Suprapubic skin (tissue), 4 donors: ENCODE data around the gene TRMT61A. TPM values are rescaled to one million over a fixed set of nuclear protein-coding genes. Genes with fewer than 3 reads are reported as not detected.

Experiments
- DNase-seq, 2 donors: peaks; one replicate each; pipeline ENCODE4 v3.0.0-alpha.2; 2019; ENCODE audit warnings: low spot score in 2 of 2
- H3K27ac ChIP-seq: fragments of 200-600 bp; sonication (generic); one replicate; pipeline ENCODE4 v1.5.1; 2019
- H3K27me3 ChIP-seq: fragments of 200-600 bp; sonication (generic); one replicate; pipeline ENCODE4 v1.5.1; 2019
- H3K36me3 ChIP-seq: fragments of 200-600 bp; sonication (generic); one replicate; pipeline ENCODE4 v1.5.1; 2019
- H3K4me1 ChIP-seq: fragments of 200-600 bp; sonication (generic); one replicate; pipeline ENCODE4 v1.5.1; 2019
- H3K4me3 ChIP-seq: fragments of 200-600 bp; sonication (generic); one replicate; pipeline ENCODE4 v1.5.1; 2019; ENCODE audit warnings: mild to moderate bottlenecking
- H3K9me3 ChIP-seq: fragments of 200-600 bp; sonication (generic); one replicate; pipeline ENCODE4 v1.5.1; 2019
- EP300 ChIP-seq: sonication (generic); formaldehyde crosslinking; IDR thresholded peaks from one replicate; pipeline ENCODE4 v1.6.1; 2017; ENCODE audit warnings: antibody characterized with exemption
- POLR2A ChIP-seq, 2 donors: fragments of 450-650 bp; IDR thresholded peaks; one replicate each; pipeline ENCODE4 v1.6.1; 2017; ENCODE audit warnings: antibody characterized with exemption in 2 of 2, mild to moderate bottlenecking in 2 of 2, moderate library complexity in 2 of 2
- POLR2AphosphoS5 ChIP-seq, 3 donors: sonication (generic); formaldehyde crosslinking; IDR thresholded peaks; one replicate each; pipeline ENCODE4 v1.6.1; 2017; ENCODE audit warnings: antibody characterized with exemption in 3 of 3
- WGBS: methylation state at CpG from one replicate; pipeline ENCODE4 v1.1.5; 2018; 5-methylcytosine and 5-hydroxymethylcytosine counted together
- total RNA-seq, 4 donors: library from RNA; depleted of rRNA; stranded (reverse); fragments of >200 nt; gene quantifications; one replicate each; pipeline ENCODE4 v1.1.0, GENCODE V29; 2016
- TF ChIP-seq, protein P1 (sequence below), 2 donors: fragments of 200-600 bp in 1 of 2; fragments of 450-650 bp in 1 of 2; sonication (generic) in 1 of 2; IDR thresholded peaks; one replicate each; pipeline ENCODE4 v1.5.1; 2016 to 2019; ENCODE audit warnings: antibody characterized with exemption in 2 of 2, mild to moderate bottlenecking in 1 of 2, moderate library complexity in 1 of 2

Gene TRMT61A
- total RNA-seq, 4 donors from 2014 or later: 15.9 to 21.9 (median 18.5) TPM

GRCh38 chr14:103538291-103539055 lies 9.5 kb downstream of the TRMT61A start:
- peaks cover 55% of the 10 kb centered on the region for H3K4me1 ChIP-seq
- no peak for DNase-seq
- 69% methylated on average over 5 of the region's 30 CpGs for WGBS

GRCh38 chr14:103539056-103539825 lies 10.2 kb downstream of the TRMT61A start:
- peaks cover 63% of the 10 kb centered on the region for H3K4me1 ChIP-seq
- DNase-seq: no peak
- H3K27ac ChIP-seq: peak overlapping the region; percentile 49
- no peak overlapping the region for H3K4me3 ChIP-seq
- WGBS: 79% methylated on average over 19 of the region's 28 CpGs
- peaks cover 16% of the 10 kb centered on the region for H3K36me3 ChIP-seq
- TF ChIP-seq, protein P1, sequence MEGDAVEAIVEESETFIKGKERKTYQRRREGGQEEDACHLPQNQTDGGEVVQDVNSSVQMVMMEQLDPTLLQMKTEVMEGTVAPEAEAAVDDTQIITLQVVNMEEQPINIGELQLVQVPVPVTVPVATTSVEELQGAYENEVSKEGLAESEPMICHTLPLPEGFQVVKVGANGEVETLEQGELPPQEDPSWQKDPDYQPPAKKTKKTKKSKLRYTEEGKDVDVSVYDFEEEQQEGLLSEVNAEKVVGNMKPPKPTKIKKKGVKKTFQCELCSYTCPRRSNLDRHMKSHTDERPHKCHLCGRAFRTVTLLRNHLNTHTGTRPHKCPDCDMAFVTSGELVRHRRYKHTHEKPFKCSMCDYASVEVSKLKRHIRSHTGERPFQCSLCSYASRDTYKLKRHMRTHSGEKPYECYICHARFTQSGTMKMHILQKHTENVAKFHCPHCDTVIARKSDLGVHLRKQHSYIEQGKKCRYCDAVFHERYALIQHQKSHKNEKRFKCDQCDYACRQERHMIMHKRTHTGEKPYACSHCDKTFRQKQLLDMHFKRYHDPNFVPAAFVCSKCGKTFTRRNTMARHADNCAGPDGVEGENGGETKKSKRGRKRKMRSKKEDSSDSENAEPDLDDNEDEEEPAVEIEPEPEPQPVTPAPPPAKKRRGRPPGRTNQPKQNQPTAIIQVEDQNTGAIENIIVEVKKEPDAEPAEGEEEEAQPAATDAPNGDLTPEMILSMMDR (IDR thresholded peaks at IDR 0.05): no peak
- TF ChIP-seq POLR2A (IDR thresholded peaks at IDR 0.05) (no peak), EP300 (no peak), POLR2AphosphoS5 (IDR thresholded peaks at IDR 0.05) (no peak)
- no peaks in the 10 kb centered on the region for H3K27me3 ChIP-seq
- no peaks in the 10 kb centered on the region for H3K9me3 ChIP-seq

More at GRCh38 chr14:103538291-103539055, 9.5 kb downstream of the TRMT61A start:
- Histone ChIP-seq H3K27me3 (no peaks in the 10 kb centered on the region), H3K36me3 (peaks cover 24% of the 10 kb centered on the region), H3K4me3 (no peak overlapping the region), H3K27ac (peak overlapping the region; percentile 49), H3K9me3 (no peaks in the 10 kb centered on the region)
- TF ChIP-seq EP300: no peak
- TF ChIP-seq, protein P1 (IDR thresholded peaks at IDR 0.05): no peak
- no peak for TF ChIP-seq POLR2AphosphoS5 (IDR thresholded peaks at IDR 0.05)
- no peak for TF ChIP-seq POLR2A (IDR thresholded peaks at IDR 0.05)

- Histone ChIP-seq H3K9me3 (no peaks in the 10 kb centered on the region), H3K4me3 (no peak overlapping the region), H3K4me1 (peaks cover 77% of the 10 kb centered on the region), H3K27ac (peak overlapping the region; percentile 65), H3K36me3 (no peaks in the 10 kb centered on the region), H3K27me3 (no peaks in the 10 kb centered on the region)
- 33% methylated on average over 16 of the region's 17 CpGs for WGBS
- DNase-seq: no peak
- TF ChIP-seq POLR2A (IDR thresholded peaks at IDR 0.05) (no peak), EP300 (no peak), POLR2AphosphoS5 (IDR thresholded peaks at IDR 0.05) (no peak)
- TF ChIP-seq, protein P1 (IDR thresholded peaks at IDR 0.05): no peak
Observed at GRCh38 chr14:103540821-103541708, 12.1 kb downstream of the TRMT61A start.

- Histone ChIP-seq H3K9me3 (no peaks in the 10 kb centered on the region), H3K27ac (peak overlapping the region; percentile 65), H3K36me3 (no peaks in the 10 kb centered on the region), H3K4me1 (peaks cover 86% of the 10 kb centered on the region), H3K4me3 (no peak overlapping the region), H3K27me3 (no peaks in the 10 kb centered on the region)
- no peak for DNase-seq
- TF ChIP-seq POLR2A (IDR thresholded peaks at IDR 0.05) (no peak), POLR2AphosphoS5 (IDR thresholded peaks at IDR 0.05) (no peak), EP300 (no peak)
- TF ChIP-seq, protein P1 (IDR thresholded peaks at IDR 0.05): no peak
- WGBS: 43% methylated on average over 7 of the region's 33 CpGs
Observed at GRCh38 chr14:103541709-103542604, 13.0 kb downstream of the TRMT61A start.
